GM10266 (cell line): ENCODE data around the gene GADD45B.

ENCODE experiments used
- DNase-seq: peaks from one replicate; pipeline ENCODE4 v3.0.0; 2012; ENCODE audit errors: extremely low spot score
- TF ChIP-seq, protein P1 (sequence below): IDR thresholded peaks from 2 replicates; pipeline ENCODE4 v1.5.1; 2012; ENCODE audit warnings: mild to moderate bottlenecking, low read depth; ENCODE audit not compliant: control insufficient read depth, insufficient read depth; ENCODE audit errors: missing control alignments

The GADD45B gene, protein sequence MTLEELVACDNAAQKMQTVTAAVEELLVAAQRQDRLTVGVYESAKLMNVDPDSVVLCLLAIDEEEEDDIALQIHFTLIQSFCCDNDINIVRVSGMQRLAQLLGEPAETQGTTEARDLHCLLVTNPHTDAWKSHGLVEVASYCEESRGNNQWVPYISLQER

DNA sequence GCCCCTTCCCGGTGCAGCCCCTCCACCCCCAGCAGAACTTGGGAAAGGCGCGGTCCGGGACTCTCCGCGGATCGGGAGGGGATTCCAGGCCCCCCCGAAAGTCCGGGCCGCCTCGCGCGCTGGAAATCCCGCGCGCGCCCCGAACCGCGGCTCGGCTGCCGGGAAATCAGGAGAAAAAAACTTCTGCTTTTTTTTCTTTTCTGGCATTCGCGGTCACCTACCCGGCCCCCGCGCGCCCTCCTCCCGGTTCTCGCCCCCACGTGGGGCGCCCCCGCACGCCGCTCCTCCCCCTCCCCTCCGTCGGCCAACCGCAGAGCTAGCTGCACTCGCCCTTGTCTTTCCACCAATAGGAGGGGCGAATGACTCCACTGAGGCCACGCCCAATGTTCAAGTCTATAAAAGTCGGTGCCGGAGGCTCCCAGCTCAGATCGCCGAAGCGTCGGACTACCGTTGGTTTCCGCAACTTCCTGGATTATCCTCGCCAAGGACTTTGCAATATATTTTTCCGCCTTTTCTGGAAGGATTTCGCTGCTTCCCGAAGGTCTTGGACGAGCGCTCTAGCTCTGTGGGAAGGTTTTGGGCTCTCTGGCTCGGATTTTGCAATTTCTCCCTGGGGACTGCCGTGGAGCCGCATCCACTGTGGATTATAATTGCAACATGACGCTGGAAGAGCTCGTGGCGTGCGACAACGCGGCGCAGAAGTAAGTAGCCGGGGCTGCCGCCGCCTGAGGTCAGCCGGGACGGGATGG is at the start of gene GADD45B:
TSS of gene GADD45B (plus strand) at position 426 of the 749 bp plus-strand sequence. CDS start at position 658, 232 bp downstream.
- DNase-seq, result peak; percentile 99
- TF ChIP-seq, protein P1, sequence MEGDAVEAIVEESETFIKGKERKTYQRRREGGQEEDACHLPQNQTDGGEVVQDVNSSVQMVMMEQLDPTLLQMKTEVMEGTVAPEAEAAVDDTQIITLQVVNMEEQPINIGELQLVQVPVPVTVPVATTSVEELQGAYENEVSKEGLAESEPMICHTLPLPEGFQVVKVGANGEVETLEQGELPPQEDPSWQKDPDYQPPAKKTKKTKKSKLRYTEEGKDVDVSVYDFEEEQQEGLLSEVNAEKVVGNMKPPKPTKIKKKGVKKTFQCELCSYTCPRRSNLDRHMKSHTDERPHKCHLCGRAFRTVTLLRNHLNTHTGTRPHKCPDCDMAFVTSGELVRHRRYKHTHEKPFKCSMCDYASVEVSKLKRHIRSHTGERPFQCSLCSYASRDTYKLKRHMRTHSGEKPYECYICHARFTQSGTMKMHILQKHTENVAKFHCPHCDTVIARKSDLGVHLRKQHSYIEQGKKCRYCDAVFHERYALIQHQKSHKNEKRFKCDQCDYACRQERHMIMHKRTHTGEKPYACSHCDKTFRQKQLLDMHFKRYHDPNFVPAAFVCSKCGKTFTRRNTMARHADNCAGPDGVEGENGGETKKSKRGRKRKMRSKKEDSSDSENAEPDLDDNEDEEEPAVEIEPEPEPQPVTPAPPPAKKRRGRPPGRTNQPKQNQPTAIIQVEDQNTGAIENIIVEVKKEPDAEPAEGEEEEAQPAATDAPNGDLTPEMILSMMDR, result no peak

DNA sequence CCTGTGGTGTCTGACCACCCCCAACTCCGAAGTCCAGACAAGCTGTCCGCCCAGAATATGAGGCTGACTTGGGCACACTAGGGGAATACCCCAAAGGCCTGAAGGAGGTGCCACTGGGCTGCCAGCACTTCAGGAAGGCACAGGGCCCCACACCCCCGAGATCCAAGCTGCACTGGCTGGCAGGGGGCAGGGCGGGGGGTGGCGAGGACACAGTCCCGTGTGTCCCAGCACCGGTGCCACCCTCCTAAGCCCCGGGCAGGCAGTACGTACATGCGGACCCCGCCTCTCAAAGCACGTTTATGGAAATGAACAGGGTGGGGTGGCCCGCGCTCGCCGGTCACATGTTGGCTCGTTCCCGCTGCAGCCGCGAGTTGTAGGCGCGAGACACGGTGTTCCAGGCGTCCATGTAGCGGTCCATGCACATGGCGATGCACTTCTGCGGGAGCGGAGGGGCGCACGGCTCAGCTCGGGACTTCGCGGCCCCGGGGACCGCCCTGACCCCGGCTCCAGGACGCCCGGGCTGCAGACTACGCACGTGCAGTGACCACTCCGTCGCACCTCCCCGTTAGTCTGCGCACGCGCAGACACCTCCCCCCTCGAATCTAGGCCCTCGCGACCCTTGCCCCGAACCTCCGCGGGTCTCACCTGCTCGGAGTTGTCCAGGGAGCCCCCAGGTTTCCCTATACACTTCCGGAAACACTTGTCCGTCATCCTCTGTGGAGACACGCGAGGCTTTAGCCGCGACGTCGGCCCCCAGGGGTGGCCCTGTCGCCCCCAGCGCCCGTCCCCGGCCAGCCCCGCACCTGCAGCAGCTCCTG is 49.1 kb upstream of the GADD45B start:
- DNase-seq, result peak; percentile 87
- TF ChIP-seq, protein P1, result no peak

DNA sequence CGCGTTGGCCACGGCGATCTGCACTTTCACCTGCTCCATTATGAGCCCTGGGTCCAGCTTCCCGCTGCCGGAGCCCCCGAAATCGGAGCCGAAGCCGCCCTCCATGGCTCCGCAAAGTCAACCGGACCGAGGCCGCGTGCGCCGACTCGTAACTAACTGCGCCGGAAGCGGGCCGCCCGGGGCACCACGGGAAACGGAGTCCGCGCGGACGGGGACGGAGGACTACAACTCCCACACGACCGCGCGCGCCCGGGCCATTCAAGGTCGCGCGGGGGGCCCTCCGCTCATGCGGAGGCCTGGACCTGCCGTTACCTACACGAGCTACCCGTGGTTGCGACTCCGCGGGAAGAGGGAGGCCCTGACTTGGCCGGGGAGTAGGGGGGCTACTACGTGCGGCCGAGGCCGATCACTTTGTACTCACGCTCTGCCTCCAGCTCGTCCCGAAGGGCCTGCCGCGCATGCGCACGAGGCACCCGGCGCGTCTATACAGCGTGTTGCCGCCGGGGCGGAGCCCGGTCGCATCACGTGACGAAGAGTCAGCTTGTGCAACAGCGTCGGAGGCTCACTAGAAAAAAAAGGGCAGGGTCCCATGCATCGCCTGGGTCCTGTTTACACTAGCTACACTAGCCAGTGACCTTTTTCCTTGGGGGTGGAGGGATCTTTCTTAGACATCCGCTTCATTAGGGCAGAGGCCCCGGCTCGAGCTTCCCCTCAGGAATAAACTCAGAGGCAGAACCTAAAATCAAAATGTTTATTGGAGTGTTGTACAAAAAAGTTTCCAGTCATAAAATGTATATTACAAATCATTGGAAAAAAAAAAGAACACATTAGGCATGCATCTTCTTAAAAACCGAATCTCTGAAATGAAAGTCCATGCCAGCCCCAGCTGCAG is 48.3 kb upstream of the GADD45B start, which contains the start of gene TIMM13:
TSS of gene TIMM13 (minus strand) at position 158 of the 892 bp plus-strand sequence. CDS start at position 105, 53 bp downstream.
- DNase-seq, result peak; percentile 98
- TF ChIP-seq, protein P1, result no peak

DNA sequence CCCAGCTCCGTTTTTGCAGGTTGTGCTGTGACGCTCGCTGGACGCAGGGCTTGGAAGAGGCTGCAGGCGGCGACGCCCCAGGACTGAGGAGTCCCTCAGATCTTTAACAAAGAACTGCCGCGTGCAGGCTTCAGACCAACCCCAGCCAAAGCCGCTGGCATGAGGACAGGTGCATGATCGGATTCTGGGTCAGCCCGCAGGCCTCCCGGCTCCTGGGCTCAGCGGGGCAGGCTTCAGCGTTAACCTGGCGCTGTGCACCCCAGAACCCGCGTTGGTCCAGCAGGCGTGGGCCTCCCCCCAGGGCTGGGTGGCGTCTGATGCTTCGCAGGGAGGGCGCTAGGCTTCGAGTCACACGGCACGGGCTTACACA is 47.6 kb upstream of the GADD45B start:
- DNase-seq, result no peak
- TF ChIP-seq, protein P1, result no peak

DNA sequence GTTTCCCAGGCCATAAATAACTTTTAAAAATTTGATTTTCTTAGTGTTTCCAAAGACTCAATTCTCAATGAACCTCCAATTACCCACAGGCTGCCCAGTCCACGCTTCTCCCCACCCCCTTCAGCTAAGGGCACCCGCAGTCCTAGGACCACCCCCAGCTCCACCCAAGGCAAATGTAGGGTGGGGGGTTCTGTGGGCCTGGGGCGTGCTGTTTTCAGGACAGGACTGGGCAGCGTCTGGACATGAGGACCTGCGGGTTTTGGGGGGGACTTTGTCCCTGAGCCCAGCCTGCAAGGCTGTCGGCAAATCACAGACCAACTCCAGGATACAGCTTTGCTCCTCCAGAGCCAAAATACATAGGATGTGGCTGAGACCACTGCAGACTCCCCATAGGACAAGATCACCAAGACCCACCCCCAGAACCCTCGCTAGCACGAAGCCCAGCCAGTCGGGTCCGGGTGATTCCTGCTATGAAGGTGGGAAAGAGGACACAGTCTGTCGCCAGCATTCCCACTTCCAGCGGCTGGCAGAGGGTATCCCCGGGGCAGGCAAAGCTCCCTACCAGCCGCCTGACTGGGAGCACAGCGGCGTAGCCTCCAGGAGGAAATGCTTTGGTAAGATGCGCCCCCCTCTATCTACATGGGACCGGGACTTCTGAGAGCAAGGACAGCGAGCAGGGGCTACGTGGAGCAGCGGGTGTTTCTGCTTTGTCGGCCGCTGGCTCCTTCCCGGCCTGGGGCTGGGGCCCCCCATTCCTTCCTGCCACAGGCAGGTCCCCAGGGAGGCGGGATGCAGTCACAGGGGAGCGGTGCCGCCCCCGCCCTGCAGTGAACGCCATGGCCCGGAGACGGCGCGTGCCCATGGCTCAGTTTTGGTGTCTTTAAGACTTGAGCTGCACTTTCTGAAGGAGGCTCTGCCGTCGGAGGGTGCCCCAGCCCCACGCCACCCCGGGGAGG is 46.9 kb upstream of the GADD45B start:
- no peak for DNase-seq

More for the DNA sequence above, 46.9 kb upstream of the GADD45B start:
- TF ChIP-seq, protein P1, result no peak
